NCI-H446 (cell line): ENCODE results near the gene NKAP.
A peak's percentile ranks its signal among the peaks of the same experiment; 100 is the strongest.
"Not testable (repeated sequence)": the region's sequence is repeated elsewhere in the genome, so short reads cannot be mapped to it uniquely, and the experiment has no call there.

Experiments used
- DNase-seq, 2 experiments: peaks; one replicate each; lab custom pipeline; 2025; lab: John Stamatoyannopoulos, UW

Gene NKAP

DNA sequence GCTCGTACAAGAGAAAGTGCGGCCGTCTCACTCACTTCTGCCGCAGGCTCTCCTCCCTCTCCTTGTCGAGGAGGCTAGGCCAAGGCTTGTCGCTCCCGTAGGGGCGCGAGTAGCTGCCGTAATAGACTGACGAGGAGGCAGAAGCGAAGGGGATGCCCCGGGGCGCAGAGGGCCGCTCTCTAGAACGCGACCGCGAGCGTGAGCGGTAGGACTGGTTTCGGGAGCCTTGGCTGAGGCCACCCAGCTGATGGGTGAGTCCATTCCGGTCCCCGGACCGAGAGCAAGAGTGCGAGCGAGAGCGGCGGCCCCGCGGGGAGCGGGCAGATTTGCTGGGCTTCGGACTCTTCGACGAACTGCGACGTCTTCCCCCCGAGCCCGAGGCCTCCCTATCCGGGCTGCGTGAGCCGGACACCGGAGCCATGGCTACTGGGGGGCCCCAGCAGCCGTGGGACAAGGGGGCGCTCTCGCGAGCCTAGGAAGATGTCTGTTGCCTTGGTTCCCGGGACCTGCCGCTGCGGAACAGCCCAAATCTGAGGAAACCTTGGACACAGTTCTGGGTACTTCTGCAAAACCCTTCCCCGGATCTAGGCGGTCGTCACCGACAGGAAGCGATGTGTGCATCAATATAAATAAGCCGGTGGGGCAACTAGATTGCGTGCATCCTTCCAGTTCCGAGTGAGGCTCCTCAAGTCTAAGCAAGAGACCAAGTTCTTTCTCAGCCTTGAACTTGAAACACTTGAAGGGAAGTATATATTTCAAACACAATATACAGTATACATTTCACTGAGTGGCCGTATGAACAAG is at the start of gene NKAP:
TSS of gene NKAP (minus strand) at position 567 of the 804 bp plus-strand sequence. CDS start at position 421, 146 bp downstream.
- peak; percentile 69 to 89 for DNase-seq

- no peak for DNase-seq
These were observed 47.6 kb upstream of the NKAP start for GRCh38 chrX:119991005-119991787.

- DNase-seq, result no peak
These were observed 47.0 kb upstream of the NKAP start for GRCh38 chrX:119990556-119991004.

- DNase-seq, result no peak
These were observed 46.5 kb upstream of the NKAP start for GRCh38 chrX:119989905-119990555.

DNA sequence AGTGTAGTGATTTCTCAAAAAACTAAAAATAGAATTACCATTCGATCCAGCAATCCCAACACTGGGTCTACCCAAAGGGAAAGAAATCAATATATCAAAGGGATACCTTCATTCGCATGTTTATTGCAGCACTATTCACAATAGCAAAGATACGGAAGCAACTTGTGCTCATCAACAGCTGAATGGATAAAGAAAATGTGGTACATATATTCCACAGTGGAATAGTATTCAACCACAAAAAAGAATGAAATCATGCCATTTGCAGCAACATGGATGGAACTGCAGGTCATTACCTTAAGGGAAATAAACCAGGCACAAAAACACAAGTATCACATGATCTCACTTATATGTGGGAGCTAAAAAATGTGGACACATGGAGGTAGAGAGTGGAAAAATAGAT is 42.7 kb upstream of the NKAP start:
- DNase-seq, result no peak

DNA sequence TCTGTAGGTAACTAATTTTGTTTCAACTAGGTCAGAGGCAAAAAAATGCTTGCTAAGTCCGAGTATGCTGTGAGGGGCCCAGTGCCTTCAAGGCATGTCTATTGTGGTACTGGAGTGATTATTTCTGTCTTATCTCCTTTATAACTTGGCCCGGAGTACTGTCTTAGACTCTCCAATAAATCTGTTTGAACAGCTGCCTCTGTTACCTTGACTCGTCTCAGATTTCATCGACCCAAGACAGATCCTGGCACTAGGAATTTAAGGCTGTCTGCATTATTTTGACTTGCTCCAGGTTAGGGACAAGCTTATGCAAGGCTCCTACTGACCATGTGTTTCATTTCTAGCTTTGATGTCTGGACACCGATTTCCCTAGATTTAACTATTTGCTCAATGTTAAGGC is 41.1 kb upstream of the NKAP start:
- DNase-seq, result no peak

DNA sequence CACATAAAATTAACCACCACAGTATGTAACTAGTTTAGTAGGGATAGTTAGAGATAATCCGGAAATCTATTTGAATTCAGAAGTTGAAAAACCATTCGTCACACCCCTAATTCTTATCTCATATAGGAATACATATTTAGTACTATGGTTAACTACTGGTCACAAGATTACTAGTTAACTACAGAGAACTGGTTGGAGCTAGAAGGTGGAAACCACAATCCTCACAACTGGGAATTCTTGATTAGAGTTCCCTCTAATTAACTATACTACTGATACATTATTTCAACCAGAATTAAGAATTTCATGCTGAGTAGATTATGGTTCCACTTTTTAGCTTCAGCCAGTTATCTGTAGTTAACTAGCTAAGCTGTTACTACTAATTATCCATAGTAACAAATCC is 39.9 kb upstream of the NKAP start:
- no peak for DNase-seq

DNA sequence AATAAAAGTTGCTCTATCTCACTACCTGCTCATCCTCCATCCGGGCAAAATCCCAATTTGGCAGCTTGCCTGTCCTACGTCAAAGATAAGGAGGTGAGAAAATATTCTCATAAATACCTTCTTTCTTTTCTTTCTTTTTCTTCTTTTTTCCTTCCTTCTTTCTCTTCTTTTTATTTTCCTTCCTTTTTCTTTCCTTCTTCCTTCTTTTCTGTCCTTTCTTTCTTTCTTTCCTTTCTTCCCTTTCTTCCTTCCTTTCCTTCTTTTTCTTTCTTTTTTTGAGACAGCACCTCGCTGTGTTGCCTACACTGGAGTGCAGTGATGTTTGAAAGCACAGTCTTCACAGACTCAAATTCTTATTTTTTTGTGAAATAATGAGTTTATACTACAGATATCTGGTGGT is 38.6 kb upstream of the NKAP start:
- DNase-seq, result no peak

- DNase-seq, result peak; percentile 7 to 10
These were observed 37.9 kb upstream of the NKAP start for GRCh38 chrX:119981286-119982070.

DNA sequence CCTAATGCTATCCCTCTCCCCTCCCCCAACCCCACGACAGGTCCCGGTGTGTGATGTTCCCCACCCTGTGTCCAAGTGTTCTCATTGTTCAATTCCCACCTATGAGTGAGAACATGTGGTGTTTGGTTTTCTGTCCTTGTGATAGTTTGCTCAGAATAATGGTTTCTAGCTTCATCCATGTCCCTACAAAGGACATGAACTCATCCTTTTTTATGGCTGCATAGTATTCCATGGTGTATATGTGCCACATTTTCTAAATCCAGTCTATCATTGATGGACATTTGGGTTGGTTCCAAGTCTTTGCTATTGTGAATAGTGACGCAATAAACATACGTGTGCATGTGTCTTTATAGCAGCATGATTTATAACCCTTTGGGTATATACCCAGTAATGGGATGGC is 33.6 kb upstream of the NKAP start:
- DNase-seq, result not testable (repeated sequence)

- no peak for DNase-seq
These were observed 27.6 kb upstream of the NKAP start for GRCh38 chrX:119971184-119971583.

GRCh38 chrX:119970574-119970973 is 27.0 kb upstream of the NKAP start:
- no peak for DNase-seq

GRCh38 chrX:119966837-119967236 is 23.3 kb upstream of the NKAP start:
- not testable (repeated sequence) for DNase-seq

GRCh38 chrX:119960625-119961024 is 17.1 kb upstream of the NKAP start:
- no peak for DNase-seq

- DNase-seq, result not testable (repeated sequence)
These were observed 12.4 kb upstream of the NKAP start for GRCh38 chrX:119955807-119956570.

GRCh38 chrX:119954374-119954773 is 10.8 kb upstream of the NKAP start:
- DNase-seq, result no peak

DNA sequence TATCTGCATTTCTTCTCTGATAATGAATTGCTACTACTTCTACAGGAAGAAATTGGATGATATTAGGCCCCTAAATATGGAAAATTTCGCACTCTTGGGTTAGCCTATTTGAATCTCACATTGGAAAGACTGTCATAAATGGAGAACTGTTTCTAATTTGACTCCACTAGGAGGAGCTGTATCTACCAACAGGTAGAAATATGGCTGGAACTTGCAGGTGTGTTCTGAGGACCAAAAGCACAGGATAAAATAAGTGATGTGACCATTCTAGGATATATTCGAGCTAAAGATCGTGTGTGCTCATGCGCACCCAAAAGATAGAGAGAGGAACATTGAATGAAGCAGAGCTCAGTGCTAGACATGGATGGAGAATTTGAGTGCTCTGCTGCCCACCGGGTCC is 4.8 kb upstream of the NKAP start:
- no peak for DNase-seq

GRCh38 chrX:119945481-119945880 is 1.9 kb upstream of the NKAP start:
- no peak for DNase-seq

DNA sequence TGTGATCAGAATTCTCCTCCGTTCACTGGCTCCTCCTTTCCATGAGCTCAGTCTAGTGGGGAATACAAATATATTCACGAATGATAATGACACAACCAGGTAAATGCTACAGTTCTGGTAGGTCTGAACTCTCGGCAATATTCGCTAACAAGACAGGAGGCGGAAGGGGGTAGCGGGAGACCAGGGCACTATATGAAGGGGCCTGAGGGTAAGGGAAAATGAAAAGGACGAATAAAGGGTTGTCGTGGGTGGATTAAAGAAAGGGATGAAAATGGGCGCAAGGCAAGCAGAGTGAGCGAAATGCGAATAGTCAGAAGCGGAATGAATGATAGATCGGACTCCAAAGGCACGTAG is 743 bp downstream of the NKAP start:
- no peak for DNase-seq

DNA sequence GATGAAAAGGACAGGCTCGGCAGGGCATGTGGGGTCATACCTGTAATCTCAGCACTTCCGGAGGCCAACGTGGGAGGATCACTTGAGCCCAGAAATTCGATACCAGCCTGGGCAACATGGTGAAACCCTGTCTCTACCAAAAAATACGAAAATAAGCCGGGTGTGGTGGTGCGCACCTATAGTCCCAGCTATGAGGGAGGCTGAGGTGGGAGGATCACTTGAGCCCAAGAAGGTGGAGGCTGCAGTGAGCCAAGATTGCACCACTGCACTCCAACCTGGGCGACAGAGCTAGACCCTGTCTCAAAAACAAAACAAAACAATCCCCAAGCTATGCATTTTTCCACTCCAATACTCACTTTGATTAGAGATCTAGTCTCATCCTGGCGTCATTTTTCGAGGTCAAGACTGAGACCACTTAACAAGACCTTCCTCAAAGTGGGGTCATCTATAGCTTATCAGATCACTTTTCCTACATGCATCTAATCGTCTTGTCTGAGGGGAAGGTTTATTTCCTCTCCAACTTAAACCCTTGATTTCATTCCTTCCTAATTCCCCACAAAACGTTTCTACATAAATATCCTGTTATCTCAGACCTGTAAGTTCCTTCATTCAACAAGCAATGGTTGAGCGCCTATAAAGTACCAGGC is 1.3 kb downstream of the NKAP start:
- DNase-seq, result no peak

GRCh38 chrX:119941336-119941735 is 2.2 kb downstream of the NKAP start:
- DNase-seq, result no peak
